HG03575 (cell line): Measurements from ENCODE around the gene TCAF2.
"Not testable (repeated sequence)": the region's sequence is repeated elsewhere in the genome, so short reads cannot be mapped to it uniquely, and the experiment has no call there.

Source experiments
- ATAC-seq: cut with Tn5 transposase; IDR thresholded peaks from one replicate; pipeline ENCODE4 v1.9.1; 2021; ENCODE audit not compliant: unreplicated experiment, insufficient number of reproducible peaks, low FRiP score; ENCODE audit errors: extremely low read depth

TCAF2 gene

DNA sequence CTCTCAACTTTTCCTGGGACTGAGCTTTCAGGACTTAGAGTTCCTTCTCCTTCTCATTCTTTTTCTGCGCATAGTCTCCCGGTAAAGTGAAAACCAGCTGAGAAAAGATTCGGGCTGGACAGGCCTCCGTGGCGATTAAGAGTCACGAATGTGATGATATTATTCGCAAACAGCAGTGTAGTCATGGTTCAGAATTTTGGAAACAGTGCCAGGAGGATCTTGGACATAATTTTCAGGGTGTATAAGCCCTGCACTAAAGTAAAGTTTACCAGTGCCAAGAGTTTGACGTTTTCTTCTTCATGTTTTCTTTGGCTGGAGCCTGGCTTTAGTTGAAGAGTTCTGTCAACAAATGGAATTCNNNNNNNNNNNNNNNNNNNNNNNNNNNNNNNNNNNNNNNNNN lies 29.7 kb downstream of the TCAF2 start:
- not testable (repeated sequence) for ATAC-seq
